Ascending aorta (tissue), 2 donors: ENCODE data around the gene NHLH1. TPM values are rescaled to one million over a fixed set of nuclear protein-coding genes. Genes with fewer than 3 reads are reported as not detected.

ENCODE experiments used
- DNase-seq, 2 donors: peaks; one replicate each; pipeline ENCODE4 v3.0.0-alpha.2; 2019; ENCODE audit warnings: low spot score in 2 of 2
- H3K27ac ChIP-seq, 2 donors: fragments of 200-600 bp; sonication (generic); one replicate each; pipeline ENCODE4 v1.5.1; 2016 to 2017; ENCODE audit warnings: mild to moderate bottlenecking in 1 of 2
- H3K27me3 ChIP-seq: fragments of 200-600 bp; sonication (generic); one replicate; pipeline ENCODE4 v1.5.1; 2017
- H3K36me3 ChIP-seq, 2 donors: fragments of 200-600 bp; sonication (generic); one replicate each; pipeline ENCODE4 v1.5.1; 2016
- H3K4me1 ChIP-seq, 2 donors: fragments of 200-600 bp; sonication (generic); one replicate each; pipeline ENCODE4 v1.5.1; 2016 to 2017; ENCODE audit warnings: mild to moderate bottlenecking in 1 of 2
- H3K4me3 ChIP-seq, 2 donors: fragments of 200-600 bp; sonication (generic); one replicate each; pipeline ENCODE4 v1.5.1; 2016 to 2017; ENCODE audit warnings: mild to moderate bottlenecking in 1 of 2
- H3K9me3 ChIP-seq, 2 donors: fragments of 200-600 bp; sonication (generic); one replicate each; pipeline ENCODE4 v1.5.1; 2016
- CTCF ChIP-seq, 3 experiments: fragments of 200-600 bp in 2 of 3; fragments of 450-650 bp in 1 of 3; sonication (generic) in 2 of 3; IDR thresholded peaks; one replicate each; pipeline ENCODE4 v1.5.1; 2016 to 2019; ENCODE audit warnings: antibody characterized with exemption in 3 of 3, mild to moderate bottlenecking in 1 of 3, moderate library complexity in 1 of 3
- intact Hi-C: fragments of 100-400 bp; cut with DNase I; formaldehyde crosslinking; loops from one replicate; pipeline ENCODE4 v1.15.1; 2023
- total RNA-seq: library from RNA; depleted of rRNA; stranded (reverse); fragments of >200 nt; gene quantifications from one replicate; pipeline ENCODE4 v1.1.0, GENCODE V29; 2016

NHLH1 gene
- total RNA-seq, result not detected

GRCh38 chr1:160366731-160367515 lies at the start of gene NHLH1:
Gene NHLH1, plus strand, starts transcription at chr1:160367071. Its CDS starts 3,661 bp downstream, at chr1:160370732.
- intact Hi-C loops, result no loop called here
- Histone ChIP-seq H3K27me3 (no peaks in the 10 kb centered on the region), H3K36me3 (no peaks in the 10 kb centered on the region), H3K27ac (no peak within 1 kb of the TSS), H3K4me3 (no peak within 1 kb of the TSS), H3K9me3 (no peaks in the 10 kb centered on the region), H3K4me1 (no peaks in the 10 kb centered on the region)
- no peak for DNase-seq
- no peak for TF ChIP-seq CTCF (IDR thresholded peaks at IDR 0.05)

DNA sequence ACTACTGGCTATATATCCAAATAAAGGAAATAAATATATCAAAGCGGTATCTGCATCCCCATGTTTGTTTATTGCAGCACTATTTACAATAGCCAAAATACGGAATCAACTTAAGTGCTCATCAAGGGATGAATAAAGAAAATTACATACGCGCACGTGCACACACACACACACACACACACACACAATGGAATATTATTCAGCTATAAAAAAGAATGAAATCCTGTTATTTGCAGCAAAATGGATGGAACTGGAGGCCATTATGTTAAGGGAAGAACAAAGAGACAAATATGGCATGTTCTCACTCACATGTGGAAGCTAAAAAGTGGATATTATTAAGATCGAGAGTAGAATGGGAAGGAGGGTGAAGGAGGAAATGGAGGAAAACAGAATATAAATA lies 44.0 kb upstream of the NHLH1 start:
- no peak overlapping the region for H3K27ac ChIP-seq
- H3K4me3 ChIP-seq, result no peak overlapping the region
- no peaks in the 10 kb centered on the region for H3K9me3 ChIP-seq
- H3K4me1 ChIP-seq, result no peaks in the 10 kb centered on the region
- intact Hi-C loops, result no loop called here
- peaks cover 65 to 69% of the 10 kb centered on the region in 2 donors for H3K36me3 ChIP-seq
- no peak for TF ChIP-seq CTCF (IDR thresholded peaks at IDR 0.05)
- no peak for DNase-seq
- no peaks in the 10 kb centered on the region for H3K27me3 ChIP-seq

DNA sequence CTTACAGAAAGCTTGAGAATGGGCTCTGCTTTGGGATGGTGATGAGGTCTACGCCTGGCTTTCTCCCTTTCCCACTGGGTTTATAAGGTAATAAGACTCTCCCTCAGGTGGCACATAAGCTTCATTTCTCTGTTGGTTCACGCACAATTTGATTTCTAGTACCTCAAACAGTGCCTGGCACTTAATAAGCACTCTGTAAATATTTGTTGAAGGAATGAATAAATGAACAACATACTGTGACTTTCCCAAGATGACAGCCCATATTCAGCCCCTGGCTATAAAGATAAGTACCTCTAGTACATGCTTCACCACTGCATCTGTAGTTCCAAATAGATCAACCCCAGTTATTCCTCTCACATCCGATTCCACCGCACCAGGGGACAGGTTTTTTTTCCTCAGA lies 41.6 kb upstream of the NHLH1 start:
- no peak for DNase-seq
- H3K36me3 ChIP-seq, result peaks cover 72 to 80% of the 10 kb centered on the region in 2 donors
- intact Hi-C loops, result no loop called here

DNA sequence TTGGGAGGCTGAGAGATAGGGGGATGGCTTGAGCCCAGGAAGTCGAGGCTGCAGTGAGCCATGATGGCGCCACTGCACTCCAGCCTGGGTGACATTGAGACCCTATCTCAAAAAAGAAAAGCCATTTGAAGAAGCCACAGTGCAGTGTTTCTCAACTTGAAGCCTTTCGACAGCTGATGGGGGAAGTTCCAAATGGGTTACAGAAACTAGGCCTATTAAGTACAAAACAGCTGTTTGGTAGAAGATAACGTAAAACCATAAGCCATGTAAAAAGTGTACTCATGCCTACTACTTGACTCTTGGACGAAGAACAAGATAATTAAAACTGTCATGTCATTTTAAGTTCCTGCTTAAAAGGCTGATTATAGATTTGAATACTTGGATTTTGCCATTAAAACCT lies 40.5 kb upstream of the NHLH1 start:
- Histone ChIP-seq H3K4me3 (no peak overlapping the region), H3K4me1 (no peaks in the 10 kb centered on the region), H3K27ac (no peak overlapping the region), H3K9me3 (no peaks in the 10 kb centered on the region), H3K36me3 (peaks cover 80 to 92% of the 10 kb centered on the region in 2 donors), H3K27me3 (no peaks in the 10 kb centered on the region)
- TF ChIP-seq CTCF (IDR thresholded peaks at IDR 0.05), result no peak
- DNase-seq, result no peak
- intact Hi-C loops, result no loop called here

More for the DNA sequence above, 41.6 kb upstream of the NHLH1 start:
- H3K4me1 ChIP-seq, result no peaks in the 10 kb centered on the region
- no peak overlapping the region for H3K4me3 ChIP-seq
- H3K27ac ChIP-seq, result no peak overlapping the region
- H3K9me3 ChIP-seq, result no peaks in the 10 kb centered on the region
- H3K27me3 ChIP-seq, result no peaks in the 10 kb centered on the region
- no peak for TF ChIP-seq CTCF (IDR thresholded peaks at IDR 0.05)

GRCh38 chr1:160328184-160328583 lies 38.7 kb upstream of the NHLH1 start:
- no peaks in the 10 kb centered on the region for H3K9me3 ChIP-seq
- no peak overlapping the region for H3K27ac ChIP-seq
- no peaks in the 10 kb centered on the region for H3K27me3 ChIP-seq
- no peak for TF ChIP-seq CTCF (IDR thresholded peaks at IDR 0.05)
- H3K36me3 ChIP-seq, result peaks cover 87 to 98% of the 10 kb centered on the region in 2 donors
- intact Hi-C loops, result no loop called here
- DNase-seq, result no peak
- H3K4me1 ChIP-seq, result no peaks in the 10 kb centered on the region
- no peak overlapping the region for H3K4me3 ChIP-seq
